Measurements from ENCODE around the gene ODR4.
A peak's percentile ranks its signal among the peaks of the same experiment; 100 is the strongest.
"Not testable (repeated sequence)": the region's sequence is repeated elsewhere in the genome, so short reads cannot be mapped to it uniquely, and the experiment has no call there.

ODR4 gene

GRCh38 chr1:186375152-186375928 is at the start of gene ODR4, which contains the start of gene TPR:
TSS of gene ODR4 (plus strand) at chr1:186375838. CDS start at chr1:186379786, 3,948 bp downstream.
TSS of gene TPR (minus strand) at chr1:186375253. CDS start at chr1:186375028, 225 bp downstream.
- peak; percentile 97 for DNase-seq (ENCODE audit: low spot score)

- no peak for DNase-seq (ENCODE audit: low spot score)
Measured at GRCh38 chr1:186326009-186326408, 49.6 kb upstream of the ODR4 start.

- DNase-seq (ENCODE audit: low spot score), result no peak
Measured at GRCh38 chr1:186327331-186327730, 48.3 kb upstream of the ODR4 start.

- DNase-seq (ENCODE audit: low spot score), result no peak
Measured at GRCh38 chr1:186330758-186331157, 44.9 kb upstream of the ODR4 start.

GRCh38 chr1:186337554-186337953 is 38.1 kb upstream of the ODR4 start:
- DNase-seq (ENCODE audit: low spot score), result no peak

GRCh38 chr1:186340772-186341171 is 34.9 kb upstream of the ODR4 start:
- DNase-seq (ENCODE audit: low spot score), result no peak

GRCh38 chr1:186347837-186348691 is 27.6 kb upstream of the ODR4 start:
- DNase-seq (ENCODE audit: low spot score), result not testable (repeated sequence)

- DNase-seq (ENCODE audit: low spot score), result peak; percentile 40
Measured at GRCh38 chr1:186374303-186375151, 1.1 kb upstream of the ODR4 start.

- no peak for DNase-seq (ENCODE audit: low spot score)
Measured at GRCh38 chr1:186375929-186376319, 286 bp downstream of the ODR4 start.

- no peak for DNase-seq (ENCODE audit: low spot score)
Measured at GRCh38 chr1:186386725-186387383, 11.2 kb downstream of the ODR4 start.

- DNase-seq (ENCODE audit: low spot score), result no peak
Measured at GRCh38 chr1:186390925-186391324, 15.3 kb downstream of the ODR4 start.

- DNase-seq (ENCODE audit: low spot score), result no peak
Measured at GRCh38 chr1:186391841-186392240, 16.2 kb downstream of the ODR4 start.

GRCh38 chr1:186392711-186393110 is 17.1 kb downstream of the ODR4 start:
- not testable (repeated sequence) for DNase-seq (ENCODE audit: low spot score)

GRCh38 chr1:186401446-186401845 is 25.8 kb downstream of the ODR4 start:
- not testable (repeated sequence) for DNase-seq (ENCODE audit: low spot score)

GRCh38 chr1:186403632-186404031 is 28.0 kb downstream of the ODR4 start:
- no peak for DNase-seq (ENCODE audit: low spot score)

GRCh38 chr1:186404454-186405051 is 28.9 kb downstream of the ODR4 start:
- peak; percentile 48 for DNase-seq (ENCODE audit: low spot score)

- no peak for DNase-seq (ENCODE audit: low spot score)
Measured at GRCh38 chr1:186409091-186409490, 33.5 kb downstream of the ODR4 start.

GRCh38 chr1:186413319-186413718 is 37.7 kb downstream of the ODR4 start:
- DNase-seq (ENCODE audit: low spot score), result no peak

- DNase-seq (ENCODE audit: low spot score), result no peak
Measured at GRCh38 chr1:186418503-186418902, 42.9 kb downstream of the ODR4 start.

- no peak for DNase-seq (ENCODE audit: low spot score)
Measured at GRCh38 chr1:186420311-186420710, 44.7 kb downstream of the ODR4 start.

GRCh38 chr1:186420923-186421322 is 45.3 kb downstream of the ODR4 start:
- peak; percentile 10 for DNase-seq (ENCODE audit: low spot score)
